Thoracic aorta (tissue), 2 donors: ENCODE data around the gene KIAA1671. TPM values are rescaled to one million over a fixed set of nuclear protein-coding genes. Genes with fewer than 3 reads are reported as not detected.

Experiments used
- ATAC-seq: fragments of 150-250 bp; one replicate; pipeline ENCODE4 v1.8.0; 2017; ENCODE audit warnings: low read depth; ENCODE audit not compliant: insufficient number of reproducible peaks, low FRiP score
- DNase-seq: peaks from one replicate; pipeline ENCODE4 v3.0.0-alpha.2; 2020; ENCODE audit warnings: low spot score
- H3K27ac ChIP-seq, 2 donors: fragments of 200-600 bp; sonication (generic); 1 replicate in 1 of 2; 2 replicates in 1 of 2; pipeline ENCODE4 v1.5.1; 2016; ENCODE audit warnings: mild to moderate bottlenecking in 2 of 2, moderate library complexity in 2 of 2
- H3K27me3 ChIP-seq: fragments of 200-600 bp; sonication (generic); replicated peaks from 2 replicates; pipeline ENCODE4 v1.6.0; 2016; ENCODE audit warnings: mild to moderate bottlenecking; ENCODE audit not compliant: insufficient read depth
- H3K36me3 ChIP-seq: fragments of 200-600 bp; sonication (generic); one replicate; pipeline ENCODE4 v1.5.1; 2016
- H3K4me1 ChIP-seq, 2 donors: fragments of 200-600 bp; sonication (generic); 1 replicate in 1 of 2; 2 replicates in 1 of 2; pipeline versions ENCODE4 v1.5.1 to v1.6.0; 2016; ENCODE audit warnings: low read depth in 2 of 2, mild to moderate bottlenecking in 1 of 2; ENCODE audit not compliant: control insufficient read depth in 1 of 2
- H3K4me3 ChIP-seq: fragments of 200-600 bp; sonication (generic); 2 replicates; pipeline ENCODE4 v1.5.1; 2016; ENCODE audit warnings: mild to moderate bottlenecking
- H3K9me3 ChIP-seq: fragments of 200-600 bp; sonication (generic); 2 replicates; pipeline ENCODE4 v1.5.1; 2016
- CTCF ChIP-seq: fragments of 200-600 bp; sonication (generic); IDR thresholded peaks from one replicate; pipeline ENCODE4 v1.5.1; 2019; ENCODE audit warnings: antibody characterized with exemption
- total RNA-seq, 2 donors: library from RNA; depleted of rRNA; stranded (reverse); fragments of >200 nt; gene quantifications; one replicate each; pipeline versions ENCODE4 v1.1.0 to v1.2.3, GENCODE V29; 2016

The KIAA1671 gene
- total RNA-seq, 2 donors from 2014 or later = 57.8 to 86.8 TPM

- Histone ChIP-seq H3K4me3 (no peak overlapping the region), H3K36me3 (peaks cover 45% of the 10 kb centered on the region), H3K27me3 (no peaks in the 10 kb centered on the region), H3K4me1 (no peaks in the 10 kb centered on the region), H3K9me3 (no peaks in the 10 kb centered on the region), H3K27ac (no peak overlapping the region)
- ATAC-seq = no peak
- no peak for DNase-seq
- TF ChIP-seq CTCF = no peak
Observed at GRCh38 chr22:25192406-25192805, 239.9 kb downstream of the KIAA1671 start.

- peaks cover 42% of the 10 kb centered on the region for H3K36me3 ChIP-seq
Observed at GRCh38 chr22:25193130-25193529, 240.6 kb downstream of the KIAA1671 start.

GRCh38 chr22:25193548-25193947, 241.0 kb downstream of the KIAA1671 start:
- TF ChIP-seq CTCF = no peak
- Histone ChIP-seq H3K36me3 (peaks cover 42% of the 10 kb centered on the region), H3K27ac (no peak overlapping the region), H3K27me3 (no peaks in the 10 kb centered on the region), H3K4me1 (no peaks in the 10 kb centered on the region), H3K4me3 (no peak overlapping the region), H3K9me3 (no peaks in the 10 kb centered on the region)
- ATAC-seq (no peak), DNase-seq (no peak)

More at GRCh38 chr22:25193130-25193529, 240.6 kb downstream of the KIAA1671 start:
- no peaks in the 10 kb centered on the region for H3K9me3 ChIP-seq
- no peak overlapping the region for H3K4me3 ChIP-seq
- no peaks in the 10 kb centered on the region for H3K27me3 ChIP-seq
- DNase-seq (no peak), ATAC-seq (no peak)
- TF ChIP-seq CTCF = no peak
- H3K27ac ChIP-seq = no peak overlapping the region
- no peaks in the 10 kb centered on the region for H3K4me1 ChIP-seq

DNA sequence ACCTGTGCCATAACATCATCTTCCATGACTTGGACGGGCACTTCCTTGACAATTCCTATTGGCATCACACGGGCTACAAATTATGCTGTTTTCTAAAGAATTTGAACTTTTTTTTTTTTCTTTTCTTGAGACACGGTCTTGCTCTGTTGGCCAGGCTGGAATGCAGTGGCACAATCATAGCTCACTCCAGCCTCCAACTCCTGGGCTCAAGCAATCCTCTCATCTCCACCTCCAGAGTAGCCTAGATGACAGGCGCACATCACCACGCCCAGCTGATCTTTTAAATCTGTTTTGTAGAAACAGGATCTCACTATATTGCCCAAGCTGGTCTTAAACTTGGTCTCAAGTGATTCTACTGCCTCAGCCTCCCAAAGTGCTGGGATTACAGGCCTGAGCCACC, 243.8 kb downstream of the KIAA1671 start:
- no peaks in the 10 kb centered on the region for H3K27me3 ChIP-seq
- peaks cover 39% of the 10 kb centered on the region for H3K36me3 ChIP-seq
- TF ChIP-seq CTCF = no peak

DNA sequence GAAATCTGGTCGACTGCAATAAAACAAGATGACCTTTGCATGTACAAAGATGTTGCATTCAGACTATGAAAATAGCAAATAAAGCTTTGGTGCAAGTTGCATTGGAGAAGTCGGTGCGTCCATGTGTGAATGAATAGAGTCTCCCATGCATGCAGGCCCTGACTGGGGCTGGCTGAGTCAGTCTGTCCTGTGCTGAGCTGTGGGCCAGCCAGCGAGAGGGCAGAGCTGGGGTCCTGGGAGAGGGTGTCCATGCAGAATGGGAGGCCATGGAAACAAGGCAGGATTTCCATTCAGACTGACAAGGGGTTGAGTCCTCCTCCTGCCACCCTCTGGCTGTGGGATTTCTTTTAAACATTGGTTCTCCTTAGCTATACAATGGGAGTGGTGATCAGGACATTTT, 244.8 kb downstream of the KIAA1671 start:
- H3K4me3 ChIP-seq = no peak overlapping the region
- H3K27me3 ChIP-seq = no peaks in the 10 kb centered on the region
- no peak for TF ChIP-seq CTCF
- H3K4me1 ChIP-seq = no peaks in the 10 kb centered on the region
- no peak overlapping the region for H3K27ac ChIP-seq
- H3K36me3 ChIP-seq = peaks cover 34% of the 10 kb centered on the region
- DNase-seq (no peak), ATAC-seq (no peak)
- no peaks in the 10 kb centered on the region for H3K9me3 ChIP-seq

More for the DNA sequence above, 243.8 kb downstream of the KIAA1671 start:
- no peak overlapping the region for H3K27ac ChIP-seq
- no peaks in the 10 kb centered on the region for H3K9me3 ChIP-seq
- H3K4me1 ChIP-seq = no peaks in the 10 kb centered on the region
- no peak overlapping the region for H3K4me3 ChIP-seq
- no peak for ATAC-seq
- no peak for DNase-seq
